IMR-90 (cell line): Measurements from ENCODE around the gene KRTAP19-1. TPM values are rescaled to one million over a fixed set of nuclear protein-coding genes. Genes with fewer than 3 reads are reported as not detected.

Source experiments
- ATAC-seq: fragments of 200-7000 bp; cut with Tn5 transposase; 2 replicates; pipeline ENCODE4 v1.9.1; 2020; ENCODE audit warnings: low read depth, mild to moderate bottlenecking, moderate library complexity
- BruUV-seq: library from RNA; stranded (reverse); fragments of 400-500 nt; replicated peaks from 2 replicates; lab custom pipeline; 2021; lab: Mats Ljungman, UMichigan
- CTCF ChIA-PET: fragments of 300-600 bp; formaldehyde crosslinking; extraction: SDS; loops from one replicate; lab custom pipeline; 2021; ENCODE audit warnings: antibody characterized with exemption; lab: Yijun Ruan, JAX
- POLR2A ChIA-PET: fragments of 300-600 bp; sonication (Branson Sonifier 250); formaldehyde crosslinking; loops from one replicate; lab custom pipeline; 2022; ENCODE audit warnings: antibody characterized with exemption; ENCODE audit not compliant: unreplicated experiment; lab: Charles Lee
- DNase-seq: peaks from one replicate; pipeline ENCODE4 v3.0.0; 2013
- H2AFZ ChIP-seq: replicated peaks from 2 replicates; pipeline ENCODE3; 2013; ENCODE audit warnings: low read length, mild to moderate bottlenecking; ENCODE audit not compliant: poor library complexity
- H2AK5ac ChIP-seq: 2 replicates; pipeline ENCODE4 v1.6.1; 2013; ENCODE audit warnings: low read depth, low read length, inconsistent platforms
- H2AK9ac ChIP-seq: replicated peaks from 2 replicates; pipeline ENCODE3; 2013; ENCODE audit warnings: mild to moderate bottlenecking, low read depth, low read length, moderate library complexity; ENCODE audit not compliant: poor library complexity
- H2BK120ac ChIP-seq: 2 replicates; pipeline ENCODE4 v1.6.1; 2013; ENCODE audit warnings: low read depth, low read length, inconsistent platforms
- H2BK15ac ChIP-seq: 3 replicates; pipeline ENCODE4 v1.6.1; 2013; ENCODE audit warnings: low read depth, low read length, inconsistent platforms
- H2BK20ac ChIP-seq: 2 replicates; pipeline ENCODE4 v1.6.1; 2013; ENCODE audit warnings: low read depth, mild to moderate bottlenecking, inconsistent platforms, low read length, moderate library complexity
- H2BK5ac ChIP-seq: 2 replicates; pipeline ENCODE4 v1.6.1; 2013; ENCODE audit warnings: mild to moderate bottlenecking, low read depth, low read length, inconsistent platforms; ENCODE audit not compliant: poor library complexity, severe bottlenecking
- H3K14ac ChIP-seq: replicated peaks from 2 replicates; pipeline ENCODE4 v1.6.1; 2013; ENCODE audit warnings: low read depth, low read length, inconsistent platforms
- H3K18ac ChIP-seq: 2 replicates; pipeline ENCODE4 v1.6.1; 2013; ENCODE audit warnings: low read depth, low read length, control low read depth
- H3K23ac ChIP-seq: 2 replicates; pipeline ENCODE4 v1.6.1; 2013; ENCODE audit warnings: low read depth, low read length, inconsistent platforms
- H3K27ac ChIP-seq: 2 replicates; pipeline ENCODE4 v1.5.1; 2013; ENCODE audit warnings: mild to moderate bottlenecking, control low read depth, low read length; ENCODE audit not compliant: insufficient read depth
- H3K27me3 ChIP-seq: 2 replicates; pipeline ENCODE4 v1.6.1; 2013; ENCODE audit warnings: low read length; ENCODE audit not compliant: control insufficient read depth, insufficient read depth
- H3K36me3 ChIP-seq: 2 replicates; pipeline ENCODE4 v1.6.1; 2013; ENCODE audit warnings: low read length, mixed read lengths; ENCODE audit not compliant: control insufficient read depth, insufficient read depth
- H3K4ac ChIP-seq: 2 replicates; pipeline ENCODE4 v1.6.1; 2013; ENCODE audit warnings: low read depth, low read length, inconsistent platforms
- H3K4me1 ChIP-seq: 2 replicates; pipeline ENCODE4 v1.6.1; 2013; ENCODE audit warnings: low read length, mixed read lengths; ENCODE audit not compliant: control insufficient read depth, insufficient read depth
- H3K4me2 ChIP-seq: 2 replicates; pipeline ENCODE4 v1.6.1; 2013; ENCODE audit warnings: low read depth, mild to moderate bottlenecking, control low read depth, low read length, moderate library complexity
- H3K4me3 ChIP-seq: 2 replicates; pipeline ENCODE4 v1.5.1; 2013; ENCODE audit warnings: low read depth, mild to moderate bottlenecking, control low read depth, low read length, moderate library complexity; ENCODE audit not compliant: insufficient read depth
- H3K56ac ChIP-seq: 2 replicates; pipeline ENCODE4 v1.6.1; 2013; ENCODE audit warnings: low read length, inconsistent platforms; ENCODE audit not compliant: insufficient read depth; ENCODE audit errors: extremely low read depth
- H3K79me1 ChIP-seq, 2 experiments: 2 replicates each; pipeline ENCODE4 v1.6.1; 2013; ENCODE audit warnings: low read length in 2 of 2, inconsistent platforms in 1 of 2, low read depth in 1 of 2
- H3K9ac ChIP-seq: 2 replicates; pipeline ENCODE4 v1.6.1; 2013; ENCODE audit warnings: low read depth, low read length, control low read depth
- H3K9me1 ChIP-seq: 2 replicates; pipeline ENCODE4 v1.6.1; 2013; ENCODE audit warnings: low read length, inconsistent platforms; ENCODE audit not compliant: insufficient read depth
- H3K9me3 ChIP-seq: 2 replicates; pipeline ENCODE4 v1.6.1; 2013; ENCODE audit warnings: low read length; ENCODE audit not compliant: control insufficient read depth, insufficient read depth
- H4K20me1 ChIP-seq: 2 replicates; pipeline ENCODE4 v1.6.1; 2013; ENCODE audit warnings: low read length, inconsistent platforms; ENCODE audit not compliant: insufficient read depth
- H4K5ac ChIP-seq: 2 replicates; pipeline ENCODE4 v1.6.1; 2013; ENCODE audit warnings: mild to moderate bottlenecking, low read depth, low read length, control low read depth
- H4K8ac ChIP-seq, 2 experiments: 2 replicates each; pipeline ENCODE4 v1.6.1; 2013; ENCODE audit warnings: low read depth in 2 of 2, low read length in 2 of 2, control low read depth in 1 of 2, inconsistent platforms in 1 of 2
- H4K91ac ChIP-seq: 2 replicates; pipeline ENCODE4 v1.6.1; 2013; ENCODE audit warnings: low read depth, low read length, inconsistent platforms; ENCODE audit not compliant: insufficient read depth
- BHLHE40 ChIP-seq: fragments of 150-350 bp; IDR thresholded peaks from 2 replicates; pipeline ENCODE4 v1.6.1; 2016; ENCODE audit warnings: mild to moderate bottlenecking, low read depth, low read length
- CEBPB ChIP-seq: IDR thresholded peaks from 2 replicates; pipeline ENCODE4 v1.6.1; 2012; ENCODE audit warnings: low read depth, low read length, improper control_type of control experiment
- CHD1 ChIP-seq: IDR thresholded peaks from 2 replicates; pipeline ENCODE4 v1.6.1; 2012; ENCODE audit warnings: low read depth, low read length, improper control_type of control experiment
- ELK1 ChIP-seq: fragments of 150-350 bp; IDR thresholded peaks from 2 replicates; pipeline ENCODE4 v1.6.1; 2016; ENCODE audit warnings: low read depth, mild to moderate bottlenecking, low read length, moderate library complexity, borderline replicate concordance
- FOS ChIP-seq: fragments of 150-350 bp; IDR thresholded peaks from 2 replicates; pipeline ENCODE4 v1.6.1; 2016; ENCODE audit warnings: low read depth, low read length
- MAFK ChIP-seq: IDR thresholded peaks from 2 replicates; pipeline ENCODE4 v1.6.1; 2012; ENCODE audit warnings: low read depth, low read length, improper control_type of control experiment
- MAZ ChIP-seq: IDR thresholded peaks from 2 replicates; pipeline ENCODE4 v1.6.1; 2012; ENCODE audit warnings: low read depth, mild to moderate bottlenecking, low read length, improper control_type of control experiment, moderate library complexity, borderline replicate concordance
- MXI1 ChIP-seq: IDR thresholded peaks from 2 replicates; pipeline ENCODE4 v1.6.1; 2012; ENCODE audit warnings: low read depth, mild to moderate bottlenecking, low read length, moderate library complexity, borderline replicate concordance
- NFE2L2 ChIP-seq: fragments of 150-350 bp; IDR thresholded peaks from 2 replicates; pipeline ENCODE4 v1.6.1; 2016; ENCODE audit warnings: low read depth, mild to moderate bottlenecking, low read length
- POLR2A ChIP-seq: IDR thresholded peaks from 2 replicates; pipeline ENCODE4 v1.6.1; 2012; ENCODE audit warnings: mild to moderate bottlenecking, low read depth, low read length
- RAD21 ChIP-seq: IDR thresholded peaks from 2 replicates; pipeline ENCODE4 v1.6.1; 2012; ENCODE audit warnings: low read length, improper control_type of control experiment
- RCOR1 ChIP-seq: IDR thresholded peaks from 2 replicates; pipeline ENCODE4 v1.6.1; 2012; ENCODE audit warnings: mild to moderate bottlenecking, low read length, improper control_type of control experiment; ENCODE audit not compliant: insufficient replicate concordance
- RFX5 ChIP-seq: IDR thresholded peaks from 2 replicates; pipeline ENCODE4 v1.8.0; 2012; ENCODE audit warnings: low read depth, mild to moderate bottlenecking, low read length, moderate library complexity
- SMC3 ChIP-seq: fragments of 150-350 bp; IDR thresholded peaks from 2 replicates; pipeline ENCODE4 v1.6.1; 2016; ENCODE audit warnings: low read depth, mild to moderate bottlenecking, antibody characterized with exemption, low read length, moderate library complexity
- USF2 ChIP-seq: fragments of 150-350 bp; IDR thresholded peaks from 2 replicates; pipeline ENCODE4 v1.6.1; 2017; ENCODE audit warnings: mild to moderate bottlenecking, antibody characterized with exemption, low read length, low read depth
- WGBS, 2 experiments: methylation state at CpG; one replicate each; pipeline versions ENCODE4 v1.1.5 to v1.1.7; 2013; ENCODE audit warnings: missing lambda C conversion rate in 2 of 2; ENCODE audit not compliant: insufficient read length in 1 of 2; ENCODE audit errors: extremely low coverage in 2 of 2; 5-methylcytosine and 5-hydroxymethylcytosine counted together
- dilution Hi-C: fragments of 300-500 bp; cut with HindIII; formaldehyde crosslinking; loops from one replicate; pipeline ENCODE4 v1.14.3; 2018; ENCODE audit warnings: low sequenced_read_pairs; ENCODE audit not compliant: unreplicated experiment
- in situ Hi-C: fragments of 300-500 bp; cut with MboI; formaldehyde crosslinking; loops from 3 replicates; pipeline ENCODE4 v1.14.3; 2019; ENCODE audit warnings: low sequenced_read_pairs, inconsistent platforms, mixed read lengths
- intact Hi-C: fragments of 100-400 bp; cut with micrococcal nuclease; formaldehyde crosslinking; loops from 2 replicates; pipeline ENCODE4 v1.10.0; 2022
- polyA plus RNA-seq, 3 experiments: library from polyadenylated mRNA; depleted of rRNA; stranded (reverse); fragments of >200 nt; gene quantifications; 2 replicates each; pipeline ENCODE4 v1.2.3, GENCODE V29; 2012; ENCODE audit warnings: low replicate concordance in 1 of 3
- total RNA-seq: library from RNA; depleted of rRNA; stranded (reverse); fragments of >200 nt; gene quantifications from 2 replicates; pipeline ENCODE4 v1.2.3, GENCODE V29; 2012
- TF ChIP-seq, protein P1 (sequence below): conservative IDR thresholded peaks from 2 replicates; pipeline ENCODE4 v1.5.1; 2012; ENCODE audit warnings: mild to moderate bottlenecking, low read depth, low read length, improper control_type of control experiment

KRTAP19-1 gene
- total and polyA plus RNA-seq, 2 of the 4 experiments (the other 2 are of a cell fraction), result not detected

DNA sequence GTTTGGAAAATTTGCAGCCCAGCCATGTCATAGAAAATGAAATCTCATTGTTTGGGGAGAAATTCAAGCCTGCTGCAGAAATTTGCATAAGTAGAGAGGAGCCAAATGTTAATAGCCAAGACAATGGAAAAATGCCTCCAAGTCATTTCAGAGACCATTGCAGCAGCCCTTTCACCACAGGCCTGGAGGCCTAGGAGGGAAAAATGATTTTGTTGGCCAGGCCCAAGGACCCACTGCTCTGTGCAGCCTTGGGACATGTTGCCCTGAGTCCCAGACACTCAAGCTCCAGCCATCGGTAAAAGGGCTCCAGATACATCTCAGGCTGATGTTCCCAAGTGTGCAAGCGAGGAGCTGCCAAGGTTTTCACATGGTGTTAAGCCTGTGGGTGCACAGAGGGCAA, 6.0 kb upstream of the KRTAP19-1 start:
- Histone ChIP-seq H3K4me1 (no peaks in the 10 kb centered on the region), H2BK120ac (no peak overlapping the region), H3K4ac (no peak overlapping the region), H3K4me3 (no peak overlapping the region), H2BK5ac (no peak overlapping the region), H3K27ac (no peak overlapping the region), H3K18ac (no peak overlapping the region), H4K5ac (no peak overlapping the region), H3K36me3 (no peaks in the 10 kb centered on the region), H3K9ac (no peak overlapping the region), H3K79me1 (no peaks in the 10 kb centered on the region), H3K56ac (no peak overlapping the region), H2AK9ac (no peak overlapping the region), H3K9me3 (peaks cover 19% of the 10 kb centered on the region), H3K14ac (no peak overlapping the region), H3K9me1 (no peaks in the 10 kb centered on the region), H2BK20ac (no peak overlapping the region), H3K4me2 (no peak overlapping the region), H4K8ac (no peak overlapping the region), H2BK15ac (no peak overlapping the region), H2AK5ac (no peak overlapping the region), H4K20me1 (no peaks in the 10 kb centered on the region), H2AFZ (no peak overlapping the region), H3K27me3 (no peaks in the 10 kb centered on the region), H4K91ac (no peak overlapping the region), H3K23ac (no peak overlapping the region)
- dilution Hi-C loops, result no loop called here
- CTCF ChIA-PET, result interaction anchor here (0.6 kb wide), 1 partner anchor 1802 kb away, joined by 3 read pairs; no protein-coding TSS in a partner anchor
- intact Hi-C loops, result no loop called here
- POLR2A ChIA-PET, result no interaction called here
- no peak for ATAC-seq
- DNase-seq, result no peak
- no TSS peak for BruUV-seq
- WGBS, 2 experiments, result 20% methylated on average over 1 of the region's 2 CpGs; no CpG with 5 or more reads in 1 of the 2 experiments
- in situ Hi-C loops, result no loop called here
- no peak for TF ChIP-seq BHLHE40
- no peak for TF ChIP-seq RAD21
- no peak for TF ChIP-seq MXI1
- TF ChIP-seq SMC3, result no peak
- no peak for TF ChIP-seq MAZ
- no peak for TF ChIP-seq CHD1
- TF ChIP-seq RFX5, result no peak
- TF ChIP-seq FOS, result no peak
- no peak for TF ChIP-seq RCOR1
- TF ChIP-seq USF2, result no peak
- TF ChIP-seq NFE2L2, result no peak
- TF ChIP-seq, protein P1, sequence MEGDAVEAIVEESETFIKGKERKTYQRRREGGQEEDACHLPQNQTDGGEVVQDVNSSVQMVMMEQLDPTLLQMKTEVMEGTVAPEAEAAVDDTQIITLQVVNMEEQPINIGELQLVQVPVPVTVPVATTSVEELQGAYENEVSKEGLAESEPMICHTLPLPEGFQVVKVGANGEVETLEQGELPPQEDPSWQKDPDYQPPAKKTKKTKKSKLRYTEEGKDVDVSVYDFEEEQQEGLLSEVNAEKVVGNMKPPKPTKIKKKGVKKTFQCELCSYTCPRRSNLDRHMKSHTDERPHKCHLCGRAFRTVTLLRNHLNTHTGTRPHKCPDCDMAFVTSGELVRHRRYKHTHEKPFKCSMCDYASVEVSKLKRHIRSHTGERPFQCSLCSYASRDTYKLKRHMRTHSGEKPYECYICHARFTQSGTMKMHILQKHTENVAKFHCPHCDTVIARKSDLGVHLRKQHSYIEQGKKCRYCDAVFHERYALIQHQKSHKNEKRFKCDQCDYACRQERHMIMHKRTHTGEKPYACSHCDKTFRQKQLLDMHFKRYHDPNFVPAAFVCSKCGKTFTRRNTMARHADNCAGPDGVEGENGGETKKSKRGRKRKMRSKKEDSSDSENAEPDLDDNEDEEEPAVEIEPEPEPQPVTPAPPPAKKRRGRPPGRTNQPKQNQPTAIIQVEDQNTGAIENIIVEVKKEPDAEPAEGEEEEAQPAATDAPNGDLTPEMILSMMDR, result no peak
- no peak for TF ChIP-seq POLR2A
- TF ChIP-seq CEBPB, result no peak
- no peak for TF ChIP-seq MAFK
- no peak for TF ChIP-seq ELK1
